ENCODE data around the gene KIAA1755. TPM values are rescaled to one million over a fixed set of nuclear protein-coding genes. Genes with fewer than 3 reads are reported as not detected.
"Not testable (repeated sequence)": the region's sequence is repeated elsewhere in the genome, so short reads cannot be mapped to it uniquely, and the experiment has no call there.

KIAA1755 gene
- polyA plus RNA-seq, 1 donor from 2014 or later: not detected

GRCh38 chr20:38248133-38248532, 12.4 kb downstream of the KIAA1755 start:
- Histone ChIP-seq H3K9me2 (ENCODE audit: insufficient read depth, low read length) (no peaks in the 10 kb centered on the region), H3K4me3 (ENCODE audit: low read length) (no peak overlapping the region), H3K9ac (ENCODE audit: low read length) (no peak overlapping the region), H3K9me3 (ENCODE audit: low read length) (no peaks in the 10 kb centered on the region), H2AFZ (ENCODE audit: low read depth, low read length) (no peak overlapping the region), H4K20me1 (ENCODE audit: insufficient read depth) (no peaks in the 10 kb centered on the region), H3K36me3 (ENCODE audit: insufficient read depth, low read length) (no peaks in the 10 kb centered on the region), H3K27ac (ENCODE audit: low read length) (no peak overlapping the region), H3K27me3 (ENCODE audit: insufficient read depth, low read depth, low read length) (no peaks in the 10 kb centered on the region), H3K4me2 (ENCODE audit: low read length) (no peak overlapping the region), H3F3A (ENCODE audit: insufficient read depth, low read length, poor library complexity, severe bottlenecking) (no peaks in the 10 kb centered on the region), H3K79me2 (replicated peaks; ENCODE audit: insufficient read depth, low read length) (no peaks in the 10 kb centered on the region)
- TF ChIP-seq REST (IDR thresholded peaks at IDR 0.05; ENCODE audit: borderline replicate concordance) (no peak), POLR2AphosphoS5 (IDR thresholded peaks at IDR 0.05) (no peak), SMC3 (conservative IDR thresholded peaks at IDR 0.05; ENCODE audit: poor library complexity) (no peak), EP300 (conservative IDR thresholded peaks at IDR 0.05; ENCODE audit: poor library complexity, severe bottlenecking) (no peak)

GRCh38 chr20:38247725-38248124, 12.8 kb downstream of the KIAA1755 start:
- H3K9me2 ChIP-seq (ENCODE audit: insufficient read depth, low read length); H3K4me2 ChIP-seq (ENCODE audit: low read length); H3K27ac ChIP-seq (ENCODE audit: low read length); H3K9ac ChIP-seq (ENCODE audit: low read length); H3K36me3 ChIP-seq (ENCODE audit: insufficient read depth, low read length); H2AFZ ChIP-seq (ENCODE audit: low read depth, low read length); H4K20me1 ChIP-seq (ENCODE audit: insufficient read depth); H3F3A ChIP-seq (ENCODE audit: insufficient read depth, low read length, poor library complexity, severe bottlenecking); H3K9me3 ChIP-seq (ENCODE audit: low read length); H3K4me3 ChIP-seq (ENCODE audit: low read length); H3K79me2 ChIP-seq (replicated peaks; ENCODE audit: insufficient read depth, low read length); H3K27me3 ChIP-seq (ENCODE audit: insufficient read depth, low read depth, low read length): not testable (repeated sequence)

- H3K27me3 ChIP-seq (ENCODE audit: insufficient read depth, low read depth, low read length): no peaks in the 10 kb centered on the region
- no peak overlapping the region for H3K27ac ChIP-seq (ENCODE audit: low read length)
- H3F3A ChIP-seq (ENCODE audit: insufficient read depth, low read length, poor library complexity, severe bottlenecking): no peaks in the 10 kb centered on the region
- H3K79me2 ChIP-seq (replicated peaks; ENCODE audit: insufficient read depth, low read length): no peaks in the 10 kb centered on the region
- no peak for TF ChIP-seq MXI1 (conservative IDR thresholded peaks at IDR 0.05; ENCODE audit: poor library complexity, severe bottlenecking)
- TF ChIP-seq RAD21 (conservative IDR thresholded peaks at IDR 0.05): no peak
- TF ChIP-seq POLR2AphosphoS5 (IDR thresholded peaks at IDR 0.05): no peak
- no peak for TF ChIP-seq CTCF (IDR thresholded peaks at IDR 0.05; ENCODE audit: poor library complexity, severe bottlenecking)
- no peak for TF ChIP-seq SMC3 (conservative IDR thresholded peaks at IDR 0.05; ENCODE audit: poor library complexity)
- no peak for TF ChIP-seq EP300 (conservative IDR thresholded peaks at IDR 0.05; ENCODE audit: poor library complexity, severe bottlenecking)
- no peak for TF ChIP-seq REST (IDR thresholded peaks at IDR 0.05; ENCODE audit: borderline replicate concordance)
- no peak for TF ChIP-seq EZH2 (IDR thresholded peaks at IDR 0.05; ENCODE audit: borderline replicate concordance, insufficient read depth, low read length, poor library complexity, severe bottlenecking)
- TF ChIP-seq TAF1 (IDR thresholded peaks at IDR 0.05; ENCODE audit: low read depth): no peak
- no peak overlapping the region for H3K4me2 ChIP-seq (ENCODE audit: low read length)
- H3K4me3 ChIP-seq (ENCODE audit: low read length): no peak overlapping the region
- H4K20me1 ChIP-seq (ENCODE audit: insufficient read depth): no peaks in the 10 kb centered on the region
- H2AFZ ChIP-seq (ENCODE audit: low read depth, low read length): no peak overlapping the region
- H3K9ac ChIP-seq (ENCODE audit: low read length): no peak overlapping the region
- no peaks in the 10 kb centered on the region for H3K36me3 ChIP-seq (ENCODE audit: insufficient read depth, low read length)
- no peaks in the 10 kb centered on the region for H3K9me3 ChIP-seq (ENCODE audit: low read length)
- no peaks in the 10 kb centered on the region for H3K9me2 ChIP-seq (ENCODE audit: insufficient read depth, low read length)
These were observed 13.4 kb downstream of the KIAA1755 start for GRCh38 chr20:38247166-38247509.

Measured in neural cell (in vitro differentiated cells).